Peyer's patch (tissue), 4 donors: ENCODE results near the gene NDC80.

ENCODE experiments used
- POLR2A ChIP-seq, 2 donors: fragments of 450-650 bp; IDR thresholded peaks; one replicate each; pipeline ENCODE4 v1.5.1; 2017; ENCODE audit warnings: antibody characterized with exemption in 2 of 2, mild to moderate bottlenecking in 2 of 2, moderate library complexity in 2 of 2
- TF ChIP-seq, protein P1 (sequence below), 6 experiments: fragments of 450-650 bp in 4 of 6; fragments of 200-600 bp in 2 of 6; sonication (generic) in 1 of 6; IDR thresholded peaks; one replicate each; pipeline ENCODE4 v1.5.1; 2017 to 2019; ENCODE audit warnings: antibody characterized with exemption in 6 of 6, mild to moderate bottlenecking in 3 of 6, moderate library complexity in 1 of 6

DNA sequence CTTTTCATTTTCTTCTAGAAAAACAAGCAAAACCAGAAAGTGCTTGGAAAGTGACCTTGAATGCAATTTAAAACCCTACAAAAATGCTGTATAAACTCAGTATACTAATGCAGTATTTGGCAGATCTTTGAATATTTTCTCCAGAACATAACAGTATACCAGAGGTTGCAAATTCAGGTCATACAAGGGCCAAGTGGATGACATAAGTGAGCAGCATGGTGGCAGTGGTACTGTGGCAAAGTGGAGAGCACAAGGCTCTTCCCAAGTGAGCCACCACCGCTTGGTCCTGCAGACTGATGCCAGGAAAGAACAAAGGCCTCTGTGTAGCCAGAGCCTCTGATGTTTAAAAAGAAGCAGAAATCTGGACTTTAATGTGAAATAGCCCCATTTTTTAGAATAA is 33.1 kb upstream of the NDC80 start:
- TF ChIP-seq, protein P1, sequence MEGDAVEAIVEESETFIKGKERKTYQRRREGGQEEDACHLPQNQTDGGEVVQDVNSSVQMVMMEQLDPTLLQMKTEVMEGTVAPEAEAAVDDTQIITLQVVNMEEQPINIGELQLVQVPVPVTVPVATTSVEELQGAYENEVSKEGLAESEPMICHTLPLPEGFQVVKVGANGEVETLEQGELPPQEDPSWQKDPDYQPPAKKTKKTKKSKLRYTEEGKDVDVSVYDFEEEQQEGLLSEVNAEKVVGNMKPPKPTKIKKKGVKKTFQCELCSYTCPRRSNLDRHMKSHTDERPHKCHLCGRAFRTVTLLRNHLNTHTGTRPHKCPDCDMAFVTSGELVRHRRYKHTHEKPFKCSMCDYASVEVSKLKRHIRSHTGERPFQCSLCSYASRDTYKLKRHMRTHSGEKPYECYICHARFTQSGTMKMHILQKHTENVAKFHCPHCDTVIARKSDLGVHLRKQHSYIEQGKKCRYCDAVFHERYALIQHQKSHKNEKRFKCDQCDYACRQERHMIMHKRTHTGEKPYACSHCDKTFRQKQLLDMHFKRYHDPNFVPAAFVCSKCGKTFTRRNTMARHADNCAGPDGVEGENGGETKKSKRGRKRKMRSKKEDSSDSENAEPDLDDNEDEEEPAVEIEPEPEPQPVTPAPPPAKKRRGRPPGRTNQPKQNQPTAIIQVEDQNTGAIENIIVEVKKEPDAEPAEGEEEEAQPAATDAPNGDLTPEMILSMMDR (IDR thresholded peaks at IDR 0.05): no peak
- no peak for TF ChIP-seq POLR2A (IDR thresholded peaks at IDR 0.05)
